Endothelial cell of umbilical vein (primary cell): ENCODE results near the gene RORB. TPM values are rescaled to one million over a fixed set of nuclear protein-coding genes. Genes with fewer than 3 reads are reported as not detected.

Experiments
- BruUV-seq: library from RNA; stranded (reverse); fragments of 400-500 nt; replicated peaks from 2 replicates; lab custom pipeline; 2021; lab: Mats Ljungman, UMichigan
- CTCF ChIA-PET: fragments of 300-600, 350-600 bp; sonication (Branson Sonifier 250); formaldehyde crosslinking; loops from one replicate; lab custom pipeline; 2021; ENCODE audit warnings: antibody characterized with exemption, inconsistent platforms; lab: Charles Lee
- POLR2A ChIA-PET: fragments of 300-600, 350-600 bp; sonication (Branson Sonifier 250); formaldehyde crosslinking; loops from one replicate; lab custom pipeline; 2021; ENCODE audit warnings: antibody characterized with exemption, inconsistent platforms; lab: Charles Lee
- DNase-seq: peaks from one replicate; pipeline ENCODE4 v3.0.0-alpha.2; 2011; ENCODE audit warnings: low read depth, low spot score
- FAIRE-seq: peaks from 2 replicates; lab custom pipeline; 2011; peaks lifted over from hg19 to GRCh38; lab: Jason Lieb, UNC
- H2AFZ ChIP-seq: 2 replicates; pipeline ENCODE4 v1.6.0; 2012; ENCODE audit warnings: low read depth, low read length, control low read depth, inconsistent platforms
- H3K27ac ChIP-seq: 2 replicates; pipeline ENCODE4 v1.5.1; 2011; ENCODE audit warnings: low read depth, mild to moderate bottlenecking, control low read depth, low read length, moderate library complexity; ENCODE audit not compliant: insufficient read depth
- H3K27me3 ChIP-seq, 2 experiments: 2 replicates each; pipeline versions ENCODE4 v1.6.0 to v1.6.1; 2011; ENCODE audit warnings: low read length in 2 of 2, mixed read lengths in 1 of 2; ENCODE audit not compliant: control insufficient read depth in 2 of 2, insufficient read depth in 2 of 2
- H3K36me3 ChIP-seq, 2 experiments: 2 replicates in 1 of 2; 3 replicates in 1 of 2; pipeline ENCODE4 v1.5.1; 2011; ENCODE audit warnings: low read length in 2 of 2, mild to moderate bottlenecking in 1 of 2, moderate library complexity in 1 of 2; ENCODE audit not compliant: control insufficient read depth in 2 of 2, insufficient read depth in 2 of 2; ENCODE audit errors: extremely low read depth in 1 of 2
- H3K4me1 ChIP-seq: 3 replicates; pipeline ENCODE4 v1.5.1; 2011; ENCODE audit warnings: mild to moderate bottlenecking, low read length; ENCODE audit not compliant: control insufficient read depth, insufficient read depth; ENCODE audit errors: extremely low read depth
- H3K4me2 ChIP-seq: 2 replicates; pipeline ENCODE4 v1.6.1; 2011; ENCODE audit warnings: low read length, control low read depth, mixed read lengths; ENCODE audit not compliant: insufficient read depth
- H3K4me3 ChIP-seq, 3 experiments: fragments of 200-600 bp in 1 of 3; sonication (generic), shearing (Covaris generic) in 1 of 3; replicated peaks in 1 of 3; 2 replicates each; pipeline ENCODE4 v1.5.1; 2011 to 2016; ENCODE audit warnings: control low read depth in 3 of 3, low read length in 3 of 3, mild to moderate bottlenecking in 2 of 3, inconsistent platforms in 1 of 3, low read depth in 1 of 3, moderate library complexity in 1 of 3; ENCODE audit not compliant: insufficient read depth in 1 of 3
- H3K79me2 ChIP-seq: 2 replicates; pipeline ENCODE4 v1.6.0; 2012; ENCODE audit warnings: low read length, inconsistent platforms; ENCODE audit not compliant: control insufficient read depth, insufficient read depth
- H3K9ac ChIP-seq: replicated peaks from 2 replicates; pipeline ENCODE3; 2011; ENCODE audit warnings: low read length, control low read depth; ENCODE audit not compliant: insufficient read depth; ENCODE audit errors: extremely low read depth
- H3K9me1 ChIP-seq: replicated peaks from 3 replicates; pipeline ENCODE4 v1.6.0; 2011; ENCODE audit warnings: mild to moderate bottlenecking, low read length; ENCODE audit not compliant: control insufficient read depth, insufficient read depth; ENCODE audit errors: extremely low read depth
- H3K9me3 ChIP-seq: replicated peaks from 2 replicates; pipeline ENCODE4 v1.5.1; 2012; ENCODE audit warnings: low read length, inconsistent platforms; ENCODE audit not compliant: control insufficient read depth, insufficient read depth
- H4K20me1 ChIP-seq: replicated peaks from 2 replicates; pipeline ENCODE3; 2011; ENCODE audit warnings: mild to moderate bottlenecking, low read length; ENCODE audit not compliant: control insufficient read depth, insufficient read depth; ENCODE audit errors: extremely low read depth
- CTCF ChIP-seq, 2 donors: IDR thresholded peaks; 1 replicate in 1 of 2; 2 replicates in 1 of 2; pipeline ENCODE4 v1.5.1; 2011; ENCODE audit warnings: low read length in 2 of 2, mild to moderate bottlenecking in 2 of 2, moderate library complexity in 2 of 2, control low read depth in 1 of 2, inconsistent platforms in 1 of 2, low read depth in 1 of 2; ENCODE audit not compliant: insufficient read depth in 1 of 2; ENCODE audit errors: extremely low read depth in 1 of 2
- EZH2 ChIP-seq: IDR thresholded peaks from 2 replicates; pipeline ENCODE4 v1.6.1; 2012; ENCODE audit warnings: borderline replicate concordance, low read depth, mild to moderate bottlenecking, moderate library complexity, low read length, inconsistent platforms; ENCODE audit not compliant: severe bottlenecking
- GATA2 ChIP-seq: IDR thresholded peaks from 2 replicates; pipeline ENCODE4 v1.7.0; 2011; ENCODE audit warnings: low read depth, mild to moderate bottlenecking, moderate library complexity, mixed read lengths, low read length; ENCODE audit not compliant: insufficient read length, insufficient read depth
- MYC ChIP-seq: IDR thresholded peaks from one replicate; pipeline ENCODE4 v1.6.1; 2011; ENCODE audit warnings: mild to moderate bottlenecking, low read depth, low read length
- POLR2A ChIP-seq: IDR thresholded peaks from 2 replicates; pipeline ENCODE4 v1.6.1; 2012; ENCODE audit warnings: low read depth, mild to moderate bottlenecking, control low read depth, low read length
- POLR2AphosphoS5 ChIP-seq: IDR thresholded peaks from 2 replicates; pipeline ENCODE4 v1.6.1; 2012; ENCODE audit warnings: low read depth, mild to moderate bottlenecking, control low read depth, low read length, moderate library complexity; ENCODE audit not compliant: insufficient read depth
- dilution Hi-C: fragments of 300-500 bp; cut with MboI; formaldehyde crosslinking; loops from one replicate; pipeline ENCODE4 v1.15.0; 2019; ENCODE audit warnings: low sequenced_read_pairs; ENCODE audit not compliant: extremely low pct_ligation_motif_present
- intact Hi-C: fragments of 100-400 bp; cut with micrococcal nuclease; formaldehyde crosslinking; loops from one replicate; pipeline ENCODE4 v1.10.0; 2022
- polyA plus RNA-seq, 4 experiments: library from polyadenylated mRNA; depleted of rRNA in 3 of 4; stranded (reverse) in 3 of 4; unstranded in 1 of 4; fragments of >200 nt; gene quantifications; 2 replicates each; pipeline versions ENCODE4 v1.2.1 to v1.2.3, GENCODE V29; 2011 to 2012; ENCODE audit warnings: missing spikeins in 1 of 4
- total RNA-seq: library from RNA; stranded (reverse); gene quantifications from 2 replicates; pipeline ENCODE4 v1.2.3, GENCODE V29; 2021
- TF ChIP-seq, protein P1 (sequence below): IDR thresholded peaks from 2 replicates; pipeline ENCODE4 v1.6.1; 2011; ENCODE audit not compliant: insufficient read depth, insufficient read length

Gene RORB
- total and polyA plus RNA-seq, 2 donors (not counting 3 experiments of a cell fraction or from before 2014, with no cell fraction given): not detected

- H4K20me1 ChIP-seq: no peaks in the 10 kb centered on the region
- CTCF ChIA-PET: no interaction called here
- TF ChIP-seq MYC: no peak
- TF ChIP-seq CTCF (IDR thresholded peaks at IDR 0.05; ENCODE audit: extremely low read depth in 1 of 2, insufficient read depth in 1 of 2, low read depth in 1 of 2, low read length in 2 of 2): no peak
- TF ChIP-seq EZH2: no peak
- TF ChIP-seq, protein P1, sequence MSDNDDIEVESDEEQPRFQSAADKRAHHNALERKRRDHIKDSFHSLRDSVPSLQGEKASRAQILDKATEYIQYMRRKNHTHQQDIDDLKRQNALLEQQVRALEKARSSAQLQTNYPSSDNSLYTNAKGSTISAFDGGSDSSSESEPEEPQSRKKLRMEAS: no peak
- no peak for TF ChIP-seq GATA2
- TF ChIP-seq POLR2AphosphoS5: no peak
- TF ChIP-seq POLR2A: no peak
- H3K27ac ChIP-seq: no peak overlapping the region
- DNase-seq: no peak
- no peak overlapping the region for H2AFZ ChIP-seq
- BruUV-seq: no TSS peak
- H3K4me1 ChIP-seq: no peaks in the 10 kb centered on the region
- no peaks in the 10 kb centered on the region for H3K79me2 ChIP-seq
- no peaks in the 10 kb centered on the region for H3K36me3 ChIP-seq
- POLR2A ChIA-PET: no interaction called here
- intact Hi-C loops (no loop called here), dilution Hi-C loops (no loop called here)
- H3K9me3 ChIP-seq: no peaks in the 10 kb centered on the region
- H3K4me2 ChIP-seq: no peak overlapping the region
- no peak for FAIRE-seq
- no peak overlapping the region for H3K9ac ChIP-seq
- no peak overlapping the region for H3K4me3 ChIP-seq
- no peaks in the 10 kb centered on the region for H3K27me3 ChIP-seq
- H3K9me1 ChIP-seq: no peaks in the 10 kb centered on the region
Measured at GRCh38 chr9:74513221-74513620, 16.1 kb downstream of the RORB start.
